HepG2 (cell line): ENCODE data around the gene GDE1. TPM values are rescaled to one million over a fixed set of nuclear protein-coding genes. Genes with fewer than 3 reads are reported as not detected.

Experiments used
- ATAC-seq: fragments of 200-7000 bp; cut with Tn5 transposase; 3 replicates; pipeline ENCODE4 v1.9.1; 2020; ENCODE audit warnings: mild to moderate bottlenecking, moderate library complexity
- BruUV-seq: library from RNA; stranded (reverse); fragments of 400-500 nt; replicated peaks from 2 replicates; lab custom pipeline; 2021; lab: Mats Ljungman, UMichigan
- CTCF ChIA-PET: fragments of 300-600 bp; formaldehyde crosslinking; extraction: SDS; loops from one replicate; lab custom pipeline; 2021; ENCODE audit warnings: low total read pairs, inconsistent platforms, low intra/inter-chr PET ratio; lab: Yijun Ruan, JAX
- POLR2A ChIA-PET: fragments of 350-600 bp; sonication (Branson Sonifier 250); formaldehyde crosslinking; loops from one replicate; lab custom pipeline; 2020; ENCODE audit warnings: antibody characterized with exemption, inconsistent platforms; lab: Yijun Ruan, JAX
- DNase-seq: peaks from one replicate; pipeline ENCODE4 v3.0.0-alpha.2; 2015; ENCODE audit warnings: low spot score
- FAIRE-seq: peaks from 3 replicates; lab custom pipeline; 2011; peaks lifted over from hg19 to GRCh38; lab: Jason Lieb, UNC
- H2AFZ ChIP-seq: one replicate; pipeline ENCODE4 v1.6.1; 2011; ENCODE audit warnings: low read length, inconsistent platforms
- H3K27ac ChIP-seq: fragments of 300-600 bp; 3 replicates; pipeline ENCODE4 v1.8.0; 2011; ENCODE audit warnings: mixed run types, mild to moderate bottlenecking, mixed read lengths, low read length, inconsistent platforms; ENCODE audit not compliant: insufficient read depth; ENCODE audit errors: extremely low read length
- H3K27me3 ChIP-seq, 2 experiments: fragments of 200-600 bp in 1 of 2; 2 replicates in 1 of 2; 3 replicates in 1 of 2; pipeline versions ENCODE4 v1.6.0 to v1.8.0; 2011; ENCODE audit warnings: low read length in 2 of 2, mild to moderate bottlenecking in 2 of 2, moderate library complexity in 2 of 2, inconsistent platforms in 1 of 2; ENCODE audit not compliant: insufficient read depth in 2 of 2, control insufficient read depth in 1 of 2
- H3K36me3 ChIP-seq, 2 experiments: fragments of 200-600 bp in 1 of 2; replicated peaks in 1 of 2; 2 replicates in 1 of 2; 3 replicates in 1 of 2; pipeline versions ENCODE4 v1.5.1 to v1.8.0; 2011; ENCODE audit warnings: low read length in 2 of 2, inconsistent platforms in 1 of 2; ENCODE audit not compliant: insufficient read depth in 2 of 2, control insufficient read depth in 1 of 2
- H3K4me1 ChIP-seq: 2 replicates; pipeline ENCODE4 v1.5.1; 2012; ENCODE audit warnings: low read length, inconsistent platforms; ENCODE audit not compliant: insufficient read depth
- H3K4me2 ChIP-seq: 2 replicates; pipeline ENCODE4 v1.6.0; 2011; ENCODE audit warnings: low read depth, low read length, inconsistent platforms
- H3K4me3 ChIP-seq, 3 experiments: fragments of 200-600 bp in 1 of 3; sonication (generic), shearing (Covaris generic) in 1 of 3; replicated peaks in 1 of 3; 2 replicates each; pipeline ENCODE4 v1.5.1; 2011 to 2016; ENCODE audit warnings: low read length in 3 of 3, inconsistent platforms in 2 of 3, low read depth in 2 of 3, mild to moderate bottlenecking in 2 of 3, control low read depth in 1 of 3, mixed read lengths in 1 of 3; ENCODE audit not compliant: insufficient read depth in 1 of 3
- H3K79me2 ChIP-seq: one replicate; pipeline ENCODE4 v1.6.1; 2011; ENCODE audit warnings: low read length, inconsistent platforms; ENCODE audit not compliant: insufficient read depth
- H3K9ac ChIP-seq: 2 replicates; pipeline ENCODE4 v1.6.0; 2011; ENCODE audit warnings: mild to moderate bottlenecking, low read depth, low read length, inconsistent platforms; ENCODE audit not compliant: insufficient read depth
- H3K9me3 ChIP-seq: 2 replicates; pipeline ENCODE4 v1.5.1; 2012; ENCODE audit warnings: mild to moderate bottlenecking, low read length
- H4K20me1 ChIP-seq: 2 replicates; pipeline ENCODE4 v1.6.0; 2011; ENCODE audit warnings: inconsistent platforms, mild to moderate bottlenecking, low read length, moderate library complexity; ENCODE audit not compliant: insufficient read depth
- HNRNPH1 ChIP-seq: fragments of 200-400 bp; formaldehyde crosslinking; optimal IDR thresholded peaks from 2 replicates; pipeline ENCODE3; 2017; ENCODE audit warnings: mild to moderate bottlenecking, low read depth, low read length
- NFATC3 ChIP-seq: sonication (generic); formaldehyde crosslinking; IDR thresholded peaks from 2 replicates; pipeline ENCODE4 v1.5.1; 2020; ENCODE audit warnings: mild to moderate bottlenecking, missing genetic modification reagents
- NFYC ChIP-seq: IDR thresholded peaks from 2 replicates; pipeline ENCODE4 v1.6.1; 2016; ENCODE audit warnings: missing genetic modification reagents, missing compliant biosample characterization
- NONO ChIP-seq, 2 experiments: fragments of 450-650 bp in 1 of 2; sonication (generic) in 1 of 2; formaldehyde crosslinking in 1 of 2; IDR thresholded peaks in 1 of 2; conservative IDR thresholded peaks in 1 of 2; 2 replicates each; pipeline versions ENCODE4 v1.6.1 to v1.8.0; 2017 to 2022; ENCODE audit warnings: mild to moderate bottlenecking in 1 of 2, missing genetic modification reagents in 1 of 2, moderate library complexity in 1 of 2
- SRF ChIP-seq: IDR thresholded peaks from 2 replicates; pipeline ENCODE4 v1.6.1; 2011; ENCODE audit warnings: mild to moderate bottlenecking, low read depth, low read length, moderate library complexity
- ZBTB3 ChIP-seq: sonication (generic); formaldehyde crosslinking; IDR thresholded peaks from 2 replicates; pipeline ENCODE4 v1.4.0; 2020; ENCODE audit warnings: low read depth, mild to moderate bottlenecking, moderate library complexity, missing genetic modification reagents, borderline replicate concordance
- ZNF607 ChIP-seq: sonication (generic); formaldehyde crosslinking; IDR thresholded peaks from 2 replicates; pipeline ENCODE4 v1.5.1; 2020; ENCODE audit warnings: missing genetic modification reagents, mild to moderate bottlenecking, borderline replicate concordance
- ZNF629 ChIP-seq: sonication (generic); formaldehyde crosslinking; conservative IDR thresholded peaks from 2 replicates; pipeline ENCODE4 v1.5.0; 2020; ENCODE audit warnings: missing genetic modification reagents
- ZNF674 ChIP-seq: sonication (generic); formaldehyde crosslinking; IDR thresholded peaks from 2 replicates; pipeline ENCODE4 v1.5.0; 2020; ENCODE audit warnings: low read depth, mild to moderate bottlenecking, missing genetic modification reagents
- WGBS: methylation state at CpG from one replicate; pipeline ENCODE4 v1.1.6; 2017; ENCODE audit warnings: low lambda C conversion rate; 5-methylcytosine and 5-hydroxymethylcytosine counted together
- in situ Hi-C: cut with HindIII; loops from 2 replicates; pipeline ENCODE4 v1.10.0; 2017; ENCODE audit warnings: low pct_unique_long_range_greater_than_20kb; ENCODE audit not compliant: extremely low pct_ligation_motif_present
- intact Hi-C: fragments of 100-400 bp; cut with micrococcal nuclease; formaldehyde crosslinking; loops from one replicate; pipeline ENCODE4 v1.10.0; 2022; ENCODE audit not compliant: unreplicated experiment
- polyA plus RNA-seq, 8 experiments: library from polyadenylated mRNA; depleted of rRNA in 3 of 8; stranded (reverse) in 7 of 8; unstranded in 1 of 8; fragments of >200 nt; fragmentation: Illumina TruSeq in 4 of 8; extraction: Trizol in 4 of 8; gene quantifications; 2 replicates each; pipeline versions ENCODE4 v1.2.1 to v1.2.3, GENCODE V29; 2011 to 2016; ENCODE audit warnings: low read depth in 4 of 8, missing spikeins in 1 of 8, mixed read lengths in 1 of 8; ENCODE audit not compliant: insufficient read depth in 1 of 8
- total RNA-seq, 5 experiments: library from RNA; depleted of rRNA; stranded (reverse); fragments of >200 nt; fragmentation: Illumina TruSeq; extraction: Trizol; gene quantifications; 2 replicates each; pipeline ENCODE4 v1.2.3, GENCODE V29; 2016; ENCODE audit warnings: low read depth in 1 of 5
- TF ChIP-seq, protein P1 (sequence below): sonication (generic); formaldehyde crosslinking; IDR thresholded peaks from 2 replicates; pipeline ENCODE4 v1.5.0; 2020; ENCODE audit warnings: missing genetic modification reagents
- TF ChIP-seq, protein P2 (sequence below): IDR thresholded peaks from 2 replicates; pipeline ENCODE4 v1.6.1; 2016; ENCODE audit warnings: mild to moderate bottlenecking, missing biosample characterization, missing genetic modification reagents
- TF ChIP-seq, protein P3 (sequence below): sonication (generic); formaldehyde crosslinking; IDR thresholded peaks from 2 replicates; pipeline ENCODE4 v1.4.0; 2020; ENCODE audit warnings: mild to moderate bottlenecking, missing genetic modification reagents
- TF ChIP-seq, protein P4 (sequence below): sonication (generic); formaldehyde crosslinking; IDR thresholded peaks from 2 replicates; pipeline ENCODE4 v1.5.0; 2020; ENCODE audit warnings: missing genetic modification reagents

Gene GDE1
- total and polyA plus RNA-seq, 2 of the 13 experiments (the other 11 are each of a cell fraction or from before 2014, with no cell fraction given): 35.9 to 59.0 TPM

DNA sequence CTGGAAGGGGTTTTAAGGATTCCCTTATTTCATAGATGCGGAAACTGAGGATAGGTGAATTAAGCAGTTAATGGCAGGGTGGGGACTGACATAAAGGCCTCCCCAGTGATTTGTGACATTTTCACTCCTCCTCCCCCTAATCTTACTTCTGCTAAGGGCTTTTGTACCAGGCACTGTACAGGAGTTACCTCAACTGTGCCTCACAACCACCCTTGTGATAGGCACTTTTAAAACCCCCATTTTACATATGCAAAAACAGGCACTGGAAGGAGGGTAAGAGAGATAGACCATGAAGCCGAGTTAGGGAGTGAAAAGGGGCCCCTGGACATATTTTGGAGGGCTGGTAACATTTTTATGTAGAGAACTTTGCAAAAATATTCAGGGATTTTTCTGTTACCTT lies 862 bp upstream of the GDE1 start:
- ChIA-PET POLR2A (interaction anchor here (1.5 to 2.7 kb wide), 4 partner anchors 16 to 32 kb away, joined by 3 to 34 read pairs (median 10); partner anchors contain the start of gene VPS35L), CTCF (no interaction called here)
- H3K4me3 ChIP-seq: peak overlapping the region; percentile 94 to 100 (median 95)
- H3K4me2 ChIP-seq: peak overlapping the region; percentile 90
- BruUV-seq: no TSS peak
- H4K20me1 ChIP-seq: no peaks in the 10 kb centered on the region
- peaks cover 51% of the 10 kb centered on the region for H3K79me2 ChIP-seq
- peaks cover 1 to 2% of the 10 kb centered on the region in 2 experiments; a peak in 2 of 5 replicates for H3K36me3 ChIP-seq
- no peak for DNase-seq
- H3K9ac ChIP-seq: peak overlapping the region; percentile 49; the same call in 1 of the 2 replicates
- H3K27me3 ChIP-seq: no peaks in the 10 kb centered on the region; a peak in 1 of 5 replicates
- H3K4me1 ChIP-seq: peaks cover 61% of the 10 kb centered on the region
- H2AFZ ChIP-seq: peak overlapping the region; percentile 62
- intact Hi-C loops: loop anchor here (2.0 to 10.0 kb wide), 2 partner anchors 32 to 728 kb away; partner anchors contain the start of genes RPS15A and VPS35L
- in situ Hi-C loops: no loop called here
- no peak for ATAC-seq
- H3K27ac ChIP-seq: peak overlapping the region; percentile 3
- no peaks in the 10 kb centered on the region for H3K9me3 ChIP-seq
- no peak for FAIRE-seq
- WGBS: 45% methylated on average over 2 of the region's 2 CpGs
- TF ChIP-seq ZNF607 (CRISPR knock-in tag) (no peak), HNRNPH1 (no peak), NFYC (no peak), NONO (IDR thresholded peaks at IDR 0.05) (no peak), NONO (CRISPR knock-in tag; conservative IDR thresholded peaks at IDR 0.05) (0 out of 2 replicates have a peak, but pooled peaks have one; percentile 17), NFATC3 (no peak), ZBTB3 (CRISPR knock-in tag) (0 out of 2 replicates have a peak, but pooled peaks have one; percentile 16), ZNF629 (0 out of 2 replicates have a peak, but pooled peaks have one; percentile 8), SRF (no peak), ZNF674 (CRISPR knock-in tag) (no peak)
- TF ChIP-seq, protein P1, sequence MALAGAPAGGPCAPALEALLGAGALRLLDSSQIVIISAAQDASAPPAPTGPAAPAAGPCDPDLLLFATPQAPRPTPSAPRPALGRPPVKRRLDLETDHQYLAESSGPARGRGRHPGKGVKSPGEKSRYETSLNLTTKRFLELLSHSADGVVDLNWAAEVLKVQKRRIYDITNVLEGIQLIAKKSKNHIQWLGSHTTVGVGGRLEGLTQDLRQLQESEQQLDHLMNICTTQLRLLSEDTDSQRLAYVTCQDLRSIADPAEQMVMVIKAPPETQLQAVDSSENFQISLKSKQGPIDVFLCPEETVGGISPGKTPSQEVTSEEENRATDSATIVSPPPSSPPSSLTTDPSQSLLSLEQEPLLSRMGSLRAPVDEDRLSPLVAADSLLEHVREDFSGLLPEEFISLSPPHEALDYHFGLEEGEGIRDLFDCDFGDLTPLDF (CRISPR knock-in tag): no peak
- TF ChIP-seq, protein P2, sequence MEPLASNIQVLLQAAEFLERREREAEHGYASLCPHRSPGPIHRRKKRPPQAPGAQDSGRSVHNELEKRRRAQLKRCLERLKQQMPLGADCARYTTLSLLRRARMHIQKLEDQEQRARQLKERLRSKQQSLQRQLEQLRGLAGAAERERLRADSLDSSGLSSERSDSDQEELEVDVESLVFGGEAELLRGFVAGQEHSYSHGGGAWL (CRISPR knock-in tag): no peak
- TF ChIP-seq, protein P3, sequence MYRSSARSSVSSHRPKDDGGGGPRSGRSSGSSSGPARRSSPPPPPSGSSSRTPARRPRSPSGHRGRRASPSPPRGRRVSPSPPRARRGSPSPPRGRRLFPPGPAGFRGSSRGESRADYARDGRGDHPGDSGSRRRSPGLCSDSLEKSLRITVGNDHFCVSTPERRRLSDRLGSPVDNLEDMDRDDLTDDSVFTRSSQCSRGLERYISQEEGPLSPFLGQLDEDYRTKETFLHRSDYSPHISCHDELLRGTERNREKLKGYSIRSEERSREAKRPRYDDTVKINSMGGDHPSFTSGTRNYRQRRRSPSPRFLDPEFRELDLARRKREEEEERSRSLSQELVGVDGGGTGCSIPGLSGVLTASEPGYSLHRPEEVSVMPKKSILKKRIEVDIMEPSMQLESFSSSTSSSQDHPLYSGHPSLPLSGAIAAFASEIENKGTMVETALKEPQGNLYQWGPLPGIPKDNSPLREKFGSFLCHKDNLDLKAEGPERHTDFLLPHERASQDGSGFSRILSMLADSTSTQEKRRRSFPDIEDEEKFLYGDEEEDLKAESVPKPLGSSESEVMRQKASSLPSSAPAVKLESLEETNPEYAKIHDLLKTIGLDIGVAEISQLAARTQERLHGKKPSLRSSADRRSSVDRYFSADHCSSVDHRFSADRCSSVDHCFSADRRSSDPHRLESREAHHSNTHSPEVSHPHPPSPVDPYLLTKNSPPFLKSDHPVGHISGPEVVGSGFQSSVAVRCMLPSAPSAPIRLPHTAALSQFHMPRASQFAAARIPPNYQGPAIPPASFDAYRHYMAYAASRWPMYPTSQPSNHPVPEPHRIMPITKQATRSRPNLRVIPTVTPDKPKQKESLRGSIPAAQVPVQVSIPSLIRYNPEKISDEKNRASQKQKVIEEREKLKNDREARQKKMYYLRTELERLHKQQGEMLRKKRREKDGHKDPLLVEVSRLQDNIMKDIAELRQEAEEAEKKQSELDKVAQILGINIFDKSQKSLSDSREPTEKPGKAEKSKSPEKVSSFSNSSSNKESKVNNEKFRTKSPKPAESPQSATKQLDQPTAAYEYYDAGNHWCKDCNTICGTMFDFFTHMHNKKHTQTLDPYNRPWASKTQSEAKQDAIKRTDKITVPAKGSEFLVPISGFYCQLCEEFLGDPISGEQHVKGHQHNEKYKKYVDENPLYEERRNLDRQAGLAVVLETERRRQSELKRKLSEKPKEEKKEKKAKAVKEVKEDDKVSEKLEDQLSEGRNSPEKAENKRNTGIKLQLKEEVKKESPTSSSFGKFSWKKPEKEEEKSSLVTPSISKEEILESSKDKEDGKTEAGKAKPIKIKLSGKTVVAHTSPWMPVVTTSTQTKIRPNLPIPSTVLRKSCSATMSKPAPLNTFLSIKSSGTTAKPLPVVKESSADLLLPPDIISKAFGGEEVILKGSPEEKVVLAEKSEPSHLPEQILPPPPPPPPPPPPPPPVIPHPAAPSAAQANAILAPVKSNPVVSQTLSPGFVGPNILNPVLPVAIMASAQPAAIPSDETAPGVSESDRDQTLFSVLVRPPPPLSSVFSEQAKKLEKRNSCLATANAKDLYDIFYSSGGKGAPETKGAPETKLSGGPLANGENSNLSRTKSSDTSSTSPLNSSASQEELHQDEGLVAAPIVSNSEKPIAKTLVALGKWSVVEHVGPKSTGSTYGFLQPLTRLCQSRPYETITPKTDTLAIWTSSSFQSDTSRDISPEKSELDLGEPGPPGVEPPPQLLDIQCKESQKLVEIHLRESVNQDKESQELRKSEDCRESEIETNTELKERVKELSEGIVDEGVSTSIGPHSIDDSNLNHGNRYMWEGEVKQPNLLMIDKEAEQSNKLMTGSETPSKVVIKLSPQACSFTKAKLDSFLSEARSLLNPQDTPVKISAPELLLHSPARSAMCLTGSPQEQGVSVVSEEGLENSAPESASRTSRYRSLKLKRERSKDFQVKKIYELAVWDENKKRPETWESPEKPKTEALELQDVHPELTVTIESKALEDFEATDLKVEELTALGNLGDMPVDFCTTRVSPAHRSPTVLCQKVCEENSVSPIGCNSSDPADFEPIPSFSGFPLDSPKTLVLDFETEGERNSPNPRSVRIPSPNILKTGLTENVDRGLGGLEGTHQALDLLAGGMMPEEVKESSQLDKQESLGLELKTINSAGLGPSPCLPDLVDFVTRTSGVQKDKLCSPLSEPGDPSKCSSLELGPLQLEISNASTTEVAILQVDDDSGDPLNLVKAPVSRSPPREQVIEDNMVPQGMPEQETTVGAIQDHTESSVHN (CRISPR knock-in tag): 0 out of 2 replicates have a peak, but pooled peaks have one; percentile 1
- TF ChIP-seq, protein P4, sequence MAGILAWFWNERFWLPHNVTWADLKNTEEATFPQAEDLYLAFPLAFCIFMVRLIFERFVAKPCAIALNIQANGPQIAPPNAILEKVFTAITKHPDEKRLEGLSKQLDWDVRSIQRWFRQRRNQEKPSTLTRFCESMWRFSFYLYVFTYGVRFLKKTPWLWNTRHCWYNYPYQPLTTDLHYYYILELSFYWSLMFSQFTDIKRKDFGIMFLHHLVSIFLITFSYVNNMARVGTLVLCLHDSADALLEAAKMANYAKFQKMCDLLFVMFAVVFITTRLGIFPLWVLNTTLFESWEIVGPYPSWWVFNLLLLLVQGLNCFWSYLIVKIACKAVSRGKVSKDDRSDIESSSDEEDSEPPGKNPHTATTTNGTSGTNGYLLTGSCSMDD (CRISPR knock-in tag): no peak
